OCI-LY7 (cell line): ENCODE measurements around the gene POLRMT. TPM values are rescaled to one million over a fixed set of nuclear protein-coding genes. Genes with fewer than 3 reads are reported as not detected.

ENCODE experiments used
- BruUV-seq: library from RNA; stranded (reverse); fragments of 400-500 nt; replicated peaks from 2 replicates; lab custom pipeline; 2021; lab: Mats Ljungman, UMichigan
- CTCF ChIA-PET: fragments of 300-600 bp; sonication (Branson Sonifier 250); formaldehyde crosslinking; loops from one replicate; lab custom pipeline; 2022; ENCODE audit warnings: antibody characterized with exemption; ENCODE audit not compliant: unreplicated experiment; lab: Charles Lee
- POLR2A ChIA-PET: fragments of 300-600 bp; sonication (Branson Sonifier 250); formaldehyde crosslinking; loops from one replicate; lab custom pipeline; 2022; ENCODE audit warnings: antibody characterized with exemption; lab: Charles Lee
- DNase-seq: peaks from one replicate; pipeline ENCODE4 v3.0.0-alpha.2; 2015; ENCODE audit warnings: low spot score
- H2AFZ ChIP-seq: fragments of 200-600 bp; sonication (generic), shearing (Covaris generic); 2 replicates; pipeline ENCODE4 v1.6.1; 2014; ENCODE audit warnings: mild to moderate bottlenecking, antibody characterized with exemption, low read length, moderate library complexity
- H3K27ac ChIP-seq: fragments of 200-600 bp; sonication (generic); 2 replicates; pipeline ENCODE4 v1.5.1; 2014; ENCODE audit warnings: mixed run types, low read depth, mild to moderate bottlenecking, moderate library complexity, low read length, inconsistent platforms; ENCODE audit not compliant: poor library complexity, severe bottlenecking
- H3K36me3 ChIP-seq: fragments of 200-600 bp; sonication (generic); 2 replicates; pipeline ENCODE4 v1.6.1; 2014; ENCODE audit warnings: mild to moderate bottlenecking, antibody characterized with exemption, low read length, moderate library complexity, mixed read lengths; ENCODE audit not compliant: insufficient read depth
- H3K4me1 ChIP-seq: fragments of 200-600 bp; sonication (generic); 2 replicates; pipeline ENCODE4 v1.5.1; 2014; ENCODE audit warnings: mild to moderate bottlenecking, low read length; ENCODE audit not compliant: insufficient read depth, poor library complexity, severe bottlenecking
- H3K4me2 ChIP-seq: fragments of 200-600 bp; sonication (generic); 2 replicates; pipeline ENCODE4 v1.6.1; 2014; ENCODE audit warnings: mild to moderate bottlenecking, low read length
- H3K4me3 ChIP-seq: fragments of 200-600 bp; sonication (generic); 2 replicates; pipeline ENCODE4 v1.5.1; 2014; ENCODE audit warnings: mild to moderate bottlenecking, low read depth, low read length; ENCODE audit not compliant: poor library complexity, severe bottlenecking
- H3K79me2 ChIP-seq: fragments of 200-600 bp; sonication (generic); 2 replicates; pipeline ENCODE4 v1.6.1; 2016; ENCODE audit warnings: low read depth, mild to moderate bottlenecking, low read length, moderate library complexity, mixed read lengths; ENCODE audit not compliant: insufficient read depth
- H3K9me2 ChIP-seq: fragments of 200-600 bp; sonication (generic); 2 replicates; pipeline ENCODE4 v1.6.1; 2016; ENCODE audit warnings: mild to moderate bottlenecking, low read length, mixed read lengths; ENCODE audit not compliant: insufficient read depth
- H3K9me3 ChIP-seq: fragments of 200-600 bp; sonication (generic); 2 replicates; pipeline ENCODE4 v1.6.1; 2014; ENCODE audit warnings: mild to moderate bottlenecking, mixed run types, low read length, mixed read lengths
- H4K20me1 ChIP-seq: fragments of 200-600 bp; sonication (generic); 2 replicates; pipeline ENCODE4 v1.6.1; 2014; ENCODE audit warnings: mild to moderate bottlenecking, antibody characterized with exemption, low read length, moderate library complexity, mixed read lengths; ENCODE audit not compliant: insufficient read depth
- EZH2phosphoT487 ChIP-seq: fragments of 200-600 bp; sonication (generic); IDR thresholded peaks from 2 replicates; pipeline ENCODE4 v1.6.1; 2018; ENCODE audit warnings: low read depth, borderline replicate concordance, mild to moderate bottlenecking, mixed run types, antibody characterized with exemption, low read length, moderate library complexity, mixed read lengths
- intact Hi-C: fragments of 100-400 bp; cut with micrococcal nuclease; formaldehyde crosslinking; loops from one replicate; pipeline ENCODE4 v1.10.0; 2022; ENCODE audit not compliant: unreplicated experiment
- total RNA-seq, 2 experiments: library from RNA; depleted of rRNA in 1 of 2; stranded (reverse); fragments of >200 nt in 1 of 2; shearing (Covaris generic) in 1 of 2; gene quantifications; 2 replicates each; pipeline ENCODE4 v1.2.3, GENCODE V29; 2014 to 2022
- TF ChIP-seq, protein P1 (sequence below): fragments of 200-600 bp; sonication (generic); conservative IDR thresholded peaks from 2 replicates; pipeline ENCODE4 v1.5.1; 2014; ENCODE audit warnings: mild to moderate bottlenecking, antibody characterized with exemption, low read length, moderate library complexity, mixed read lengths

Gene POLRMT
- total RNA-seq, 2 experiments from 2014 or later, result 65.5 to 74.6 TPM

DNA sequence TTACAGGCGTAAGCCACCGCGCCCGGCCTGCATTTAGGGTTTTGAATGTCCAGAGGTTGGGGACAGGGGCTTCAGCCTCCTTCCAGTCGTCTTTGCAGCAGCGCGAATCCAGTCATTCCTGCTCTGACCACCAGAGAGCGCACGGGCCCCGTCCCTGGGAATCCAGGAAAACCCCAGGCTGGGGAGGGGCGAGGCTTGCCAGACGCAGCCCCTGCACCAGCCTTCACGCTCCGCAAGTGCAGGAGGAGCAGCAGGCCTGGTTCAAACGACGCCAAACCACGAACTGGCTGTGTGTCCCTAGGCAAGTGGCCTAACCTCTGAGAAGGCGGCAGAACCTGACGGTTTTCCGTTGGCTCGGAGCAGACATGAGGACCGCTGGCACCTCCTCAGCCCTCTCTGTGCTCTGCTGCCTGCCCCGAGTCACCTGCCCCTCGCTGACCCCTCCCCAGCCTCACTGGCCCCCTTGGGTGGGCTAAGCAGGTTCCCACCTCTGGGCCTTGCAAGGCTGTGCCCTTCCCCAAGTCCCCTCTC lies 31.6 kb upstream of the POLRMT start:
- H3K4me2 ChIP-seq, result no peak overlapping the region; the same call in 1 of the 2 replicates
- BruUV-seq, result no TSS peak
- TF ChIP-seq, protein P1, sequence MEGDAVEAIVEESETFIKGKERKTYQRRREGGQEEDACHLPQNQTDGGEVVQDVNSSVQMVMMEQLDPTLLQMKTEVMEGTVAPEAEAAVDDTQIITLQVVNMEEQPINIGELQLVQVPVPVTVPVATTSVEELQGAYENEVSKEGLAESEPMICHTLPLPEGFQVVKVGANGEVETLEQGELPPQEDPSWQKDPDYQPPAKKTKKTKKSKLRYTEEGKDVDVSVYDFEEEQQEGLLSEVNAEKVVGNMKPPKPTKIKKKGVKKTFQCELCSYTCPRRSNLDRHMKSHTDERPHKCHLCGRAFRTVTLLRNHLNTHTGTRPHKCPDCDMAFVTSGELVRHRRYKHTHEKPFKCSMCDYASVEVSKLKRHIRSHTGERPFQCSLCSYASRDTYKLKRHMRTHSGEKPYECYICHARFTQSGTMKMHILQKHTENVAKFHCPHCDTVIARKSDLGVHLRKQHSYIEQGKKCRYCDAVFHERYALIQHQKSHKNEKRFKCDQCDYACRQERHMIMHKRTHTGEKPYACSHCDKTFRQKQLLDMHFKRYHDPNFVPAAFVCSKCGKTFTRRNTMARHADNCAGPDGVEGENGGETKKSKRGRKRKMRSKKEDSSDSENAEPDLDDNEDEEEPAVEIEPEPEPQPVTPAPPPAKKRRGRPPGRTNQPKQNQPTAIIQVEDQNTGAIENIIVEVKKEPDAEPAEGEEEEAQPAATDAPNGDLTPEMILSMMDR, result peak; percentile 85
- no peak for TF ChIP-seq EZH2phosphoT487

DNA sequence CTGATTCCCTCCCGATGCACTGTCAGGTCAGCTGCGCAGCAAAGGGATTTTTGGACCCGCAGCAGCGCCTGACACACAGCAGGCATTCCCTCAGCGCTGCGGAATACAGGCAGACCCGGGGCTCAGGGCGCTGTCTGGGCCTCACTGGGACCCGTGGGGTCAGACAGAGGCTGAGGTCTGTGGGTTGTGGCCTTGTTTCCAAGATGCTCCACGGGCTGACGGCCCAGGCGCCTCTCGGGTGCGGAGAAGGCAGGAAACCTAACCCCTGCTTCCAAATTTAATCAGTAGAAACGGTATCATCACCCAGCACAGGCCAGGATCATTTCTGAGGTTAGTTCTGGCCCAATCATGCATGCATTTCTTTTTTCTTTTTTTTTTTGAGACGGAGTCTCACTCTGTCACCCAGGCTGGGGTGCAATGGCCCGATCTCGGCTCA lies 30.4 kb upstream of the POLRMT start:
- TF ChIP-seq EZH2phosphoT487, result no peak
- TF ChIP-seq, protein P1, result no peak
- no TSS peak for BruUV-seq
- CTCF ChIA-PET, result no interaction called here

More for the DNA sequence above, 31.6 kb upstream of the POLRMT start:
- peaks cover 26% of the 10 kb centered on the region for H3K36me3 ChIP-seq
- CTCF ChIA-PET, result no interaction called here
- H3K4me1 ChIP-seq, result peaks cover 32% of the 10 kb centered on the region
- H3K9me2 ChIP-seq, result no peaks in the 10 kb centered on the region
- DNase-seq, result peak; percentile 78
- no peaks in the 10 kb centered on the region for H3K9me3 ChIP-seq
- H4K20me1 ChIP-seq, result peaks cover 15% of the 10 kb centered on the region
- no peak overlapping the region for H2AFZ ChIP-seq
- intact Hi-C loops, result loop anchor here (1.0 to 5.0 kb wide), 2 partner anchors 69 to 93 kb away; partner anchors contain the start of gene BSG
- peaks cover 35% of the 10 kb centered on the region for H3K79me2 ChIP-seq
- POLR2A ChIA-PET, result no interaction called here
- no peak overlapping the region for H3K27ac ChIP-seq
- H3K4me3 ChIP-seq, result no peak overlapping the region

More for the DNA sequence above, 30.4 kb upstream of the POLRMT start:
- Histone ChIP-seq H3K27ac (peak overlapping the region; percentile 53), H3K79me2 (peaks cover 47% of the 10 kb centered on the region), H3K36me3 (peaks cover 32% of the 10 kb centered on the region), H3K9me3 (no peaks in the 10 kb centered on the region), H2AFZ (peak overlapping the region; percentile 72; the same call in 1 of the 2 replicates), H3K4me3 (peak overlapping the region; percentile 100), H3K9me2 (no peaks in the 10 kb centered on the region), H4K20me1 (peaks cover 19% of the 10 kb centered on the region), H3K4me2 (peak overlapping the region; percentile 100), H3K4me1 (peaks cover 44% of the 10 kb centered on the region)
- intact Hi-C loops, result loop anchor here (2.0 to 5.0 kb wide), 2 partner anchors 91 to 133 kb away; partner anchors contain the start of genes BSG and PTBP1
- POLR2A ChIA-PET, result interaction anchor here (0.9 kb wide), 1 partner anchor 17 kb away, joined by 3 read pairs; no protein-coding TSS in a partner anchor
- DNase-seq, result no peak
